GM06990 (cell line): ENCODE data around the gene DEFB110.
A peak's percentile ranks its signal among the peaks of the same experiment; 100 is the strongest.

Experiments used
- DNase-seq: peaks from one replicate; pipeline ENCODE4 v3.0.0-alpha.2; 2011; ENCODE audit not compliant: insufficient read length; ENCODE audit errors: extremely low read depth
- H3K27me3 ChIP-seq: replicated peaks from 2 replicates; pipeline ENCODE4 v1.6.0; 2011; ENCODE audit warnings: low read length; ENCODE audit not compliant: control insufficient read depth, insufficient read depth
- H3K36me3 ChIP-seq: 2 replicates; pipeline ENCODE4 v1.5.1; 2011; ENCODE audit warnings: low read length; ENCODE audit not compliant: control insufficient read depth, insufficient read depth
- H3K4me3 ChIP-seq: replicated peaks from 2 replicates; pipeline ENCODE4 v1.5.1; 2011; ENCODE audit warnings: low read depth, mild to moderate bottlenecking, control low read depth, low read length
- TF ChIP-seq, protein P1 (sequence below): IDR thresholded peaks from 2 replicates; pipeline ENCODE4 v1.5.1; 2011; ENCODE audit warnings: low read length, control low read depth, mild to moderate bottlenecking, inconsistent platforms; ENCODE audit not compliant: insufficient read depth, poor library complexity, severe bottlenecking

DEFB110 gene

DNA sequence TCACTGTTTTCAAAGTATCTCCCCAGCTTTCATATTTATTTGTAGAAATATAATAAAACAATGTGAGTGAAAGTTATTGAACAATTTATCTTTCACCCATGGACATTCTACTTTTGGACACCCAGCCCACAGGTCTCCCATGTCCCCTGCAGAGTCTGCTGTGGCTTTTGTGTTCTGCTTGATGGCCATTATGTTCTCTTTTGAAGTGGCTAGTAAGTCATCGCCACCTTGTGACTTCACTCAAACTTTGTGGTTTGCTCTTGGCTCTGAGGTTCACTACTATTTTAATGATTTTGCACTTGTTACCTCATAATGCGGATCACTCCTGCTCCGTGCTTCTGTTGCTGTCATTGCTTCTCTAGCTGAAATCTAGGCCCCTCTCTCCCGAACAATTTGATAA, 42.2 kb downstream of the DEFB110 start:
- Histone ChIP-seq H3K27me3 (no peaks in the 10 kb centered on the region), H3K4me3 (no peak overlapping the region), H3K36me3 (no peaks in the 10 kb centered on the region)
- DNase-seq = peak; percentile 21
- TF ChIP-seq, protein P1, sequence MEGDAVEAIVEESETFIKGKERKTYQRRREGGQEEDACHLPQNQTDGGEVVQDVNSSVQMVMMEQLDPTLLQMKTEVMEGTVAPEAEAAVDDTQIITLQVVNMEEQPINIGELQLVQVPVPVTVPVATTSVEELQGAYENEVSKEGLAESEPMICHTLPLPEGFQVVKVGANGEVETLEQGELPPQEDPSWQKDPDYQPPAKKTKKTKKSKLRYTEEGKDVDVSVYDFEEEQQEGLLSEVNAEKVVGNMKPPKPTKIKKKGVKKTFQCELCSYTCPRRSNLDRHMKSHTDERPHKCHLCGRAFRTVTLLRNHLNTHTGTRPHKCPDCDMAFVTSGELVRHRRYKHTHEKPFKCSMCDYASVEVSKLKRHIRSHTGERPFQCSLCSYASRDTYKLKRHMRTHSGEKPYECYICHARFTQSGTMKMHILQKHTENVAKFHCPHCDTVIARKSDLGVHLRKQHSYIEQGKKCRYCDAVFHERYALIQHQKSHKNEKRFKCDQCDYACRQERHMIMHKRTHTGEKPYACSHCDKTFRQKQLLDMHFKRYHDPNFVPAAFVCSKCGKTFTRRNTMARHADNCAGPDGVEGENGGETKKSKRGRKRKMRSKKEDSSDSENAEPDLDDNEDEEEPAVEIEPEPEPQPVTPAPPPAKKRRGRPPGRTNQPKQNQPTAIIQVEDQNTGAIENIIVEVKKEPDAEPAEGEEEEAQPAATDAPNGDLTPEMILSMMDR = no peak

DNA sequence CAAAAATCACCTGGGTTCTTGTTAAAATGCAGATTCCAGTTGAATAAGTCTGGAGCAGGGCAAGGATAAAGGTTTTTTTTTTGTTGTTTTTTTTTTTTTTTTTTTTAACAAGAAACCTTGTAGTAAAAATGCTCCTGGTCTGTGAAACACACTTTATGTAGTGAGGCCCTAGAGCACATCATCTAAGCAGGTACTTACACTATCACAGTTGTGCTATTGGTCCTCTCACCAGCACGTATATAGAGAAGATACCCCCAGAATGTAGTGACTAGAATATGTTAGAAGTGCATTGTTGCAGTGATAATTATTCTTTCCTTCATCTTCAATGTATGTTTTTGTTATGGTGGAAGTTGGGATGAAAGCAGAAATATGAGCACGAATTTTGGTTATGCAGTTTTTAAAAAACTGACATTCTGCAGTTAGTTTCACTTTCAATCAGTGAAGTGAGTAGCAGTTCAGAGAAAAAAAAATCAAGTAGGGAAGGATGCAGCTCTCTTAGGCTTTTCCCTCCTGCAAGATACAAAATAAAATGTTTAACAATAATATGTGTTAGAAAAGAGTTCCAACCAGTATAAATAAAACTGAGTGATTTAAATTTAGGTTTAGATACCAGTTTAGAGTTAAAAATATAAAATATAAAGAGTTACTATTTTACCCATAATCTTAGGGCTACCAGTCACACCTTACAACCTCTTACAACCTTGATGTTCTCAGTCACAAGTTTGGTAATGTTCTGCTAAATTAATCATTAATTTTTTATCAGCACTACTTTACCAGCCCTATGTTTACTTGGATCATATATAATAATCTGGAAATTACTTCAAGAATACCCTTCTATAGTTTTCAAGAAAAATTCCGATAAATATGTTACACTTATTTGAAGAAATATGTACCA, 43.2 kb downstream of the DEFB110 start:
- Histone ChIP-seq H3K27me3 (no peaks in the 10 kb centered on the region), H3K4me3 (no peak overlapping the region), H3K36me3 (no peaks in the 10 kb centered on the region)
- DNase-seq = peak; percentile 15
- TF ChIP-seq, protein P1 = no peak

DNA sequence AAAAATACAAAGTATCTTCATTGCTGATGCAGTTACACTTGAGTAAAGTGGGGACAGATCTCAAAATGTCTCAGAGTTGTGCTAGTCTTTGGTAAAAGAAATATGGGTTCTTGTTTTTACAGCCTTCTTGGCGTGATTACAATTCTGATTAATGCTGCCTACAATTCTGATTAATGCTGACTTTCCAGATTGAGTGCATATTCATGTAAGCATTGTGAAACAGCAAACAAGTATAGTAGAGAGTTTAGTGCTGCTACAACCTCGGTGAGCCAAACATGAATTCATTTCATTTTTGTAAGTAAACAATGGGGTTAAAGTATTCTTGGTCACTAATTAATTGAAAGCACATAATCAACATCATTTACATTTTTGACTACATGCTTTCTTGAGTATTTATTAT, 52.2 kb downstream of the DEFB110 start, which contains the start of gene DEFB113:
Gene DEFB113 (minus strand): TSS at position 21 of the 400 bp plus-strand sequence. CDS start 0 bp downstream, at position 21.
- TF ChIP-seq, protein P1 = no peak
- Histone ChIP-seq H3K4me3 (no peak within 1 kb of the TSS), H3K36me3 (no peaks in the 10 kb centered on the region), H3K27me3 (no peaks in the 10 kb centered on the region)
- DNase-seq = no peak
